Neuron (in vitro differentiated cells): ENCODE measurements around the gene PLXNC1.
"Not testable (repeated sequence)": the region's sequence is repeated elsewhere in the genome, so short reads cannot be mapped to it uniquely, and the experiment has no call there.

ENCODE experiments used
- H2AFZ ChIP-seq: one replicate; pipeline ENCODE4 v1.6.1; 2013; ENCODE audit warnings: low read depth, mild to moderate bottlenecking, inconsistent platforms, low read length, moderate library complexity
- H3K27me3 ChIP-seq: one replicate; pipeline ENCODE4 v1.6.1; 2013; ENCODE audit warnings: low read length; ENCODE audit not compliant: insufficient read depth
- H3K36me3 ChIP-seq: one replicate; pipeline ENCODE4 v1.6.1; 2013; ENCODE audit warnings: low read length; ENCODE audit not compliant: insufficient read depth
- H3K4me1 ChIP-seq: one replicate; pipeline ENCODE4 v1.6.1; 2013; ENCODE audit warnings: low read length; ENCODE audit not compliant: insufficient read depth
- H3K4me3 ChIP-seq: 2 replicates; pipeline ENCODE4 v1.5.1; 2013; ENCODE audit warnings: mild to moderate bottlenecking, low read length, moderate library complexity
- H3K9me3 ChIP-seq: one replicate; pipeline ENCODE4 v1.6.1; 2013; ENCODE audit warnings: low read length

PLXNC1 gene

GRCh38 chr12:94316600-94316999, 168.2 kb downstream of the PLXNC1 start:
- Histone ChIP-seq H3K9me3 (peaks cover 17% of the 10 kb centered on the region), H3K36me3 (peaks cover 13% of the 10 kb centered on the region)
- not testable (repeated sequence) for H3K4me3 ChIP-seq, H3K4me1 ChIP-seq, H3K27me3 ChIP-seq, H2AFZ ChIP-seq

GRCh38 chr12:94318181-94318580, 169.8 kb downstream of the PLXNC1 start:
- Histone ChIP-seq H3K36me3 (peaks cover 22% of the 10 kb centered on the region), H3K27me3 (no peaks in the 10 kb centered on the region), H3K4me3 (no peak overlapping the region), H3K4me1 (no peaks in the 10 kb centered on the region), H3K9me3 (peaks cover 29% of the 10 kb centered on the region), H2AFZ (no peak overlapping the region)

- Histone ChIP-seq H3K27me3 (no peaks in the 10 kb centered on the region), H3K4me3 (no peak overlapping the region), H2AFZ (no peak overlapping the region), H3K4me1 (no peaks in the 10 kb centered on the region), H3K9me3 (peaks cover 29% of the 10 kb centered on the region), H3K36me3 (peaks cover 29% of the 10 kb centered on the region)
Measured at GRCh38 chr12:94320109-94320508, 171.7 kb downstream of the PLXNC1 start.

- H2AFZ ChIP-seq = no peak overlapping the region
- H3K36me3 ChIP-seq = peaks cover 41% of the 10 kb centered on the region
- no peak overlapping the region for H3K4me3 ChIP-seq
- peaks cover 26% of the 10 kb centered on the region for H3K9me3 ChIP-seq
- H3K4me1 ChIP-seq = no peaks in the 10 kb centered on the region
- no peaks in the 10 kb centered on the region for H3K27me3 ChIP-seq
Measured at GRCh38 chr12:94322346-94322745, 174.0 kb downstream of the PLXNC1 start.

- no peaks in the 10 kb centered on the region for H3K4me1 ChIP-seq
- no peak overlapping the region for H2AFZ ChIP-seq
- peaks cover 18% of the 10 kb centered on the region for H3K9me3 ChIP-seq
- H3K27me3 ChIP-seq = no peaks in the 10 kb centered on the region
- H3K4me3 ChIP-seq = no peak overlapping the region
- H3K36me3 ChIP-seq = peaks cover 55% of the 10 kb centered on the region
Measured at GRCh38 chr12:94326234-94326633, 177.9 kb downstream of the PLXNC1 start.

GRCh38 chr12:94326727-94327126, 178.3 kb downstream of the PLXNC1 start:
- Histone ChIP-seq H3K4me3 (no peak overlapping the region), H3K9me3 (peaks cover 13% of the 10 kb centered on the region), H3K27me3 (no peaks in the 10 kb centered on the region), H3K36me3 (peaks cover 54% of the 10 kb centered on the region), H3K4me1 (no peaks in the 10 kb centered on the region), H2AFZ (no peak overlapping the region)

- no peak overlapping the region for H3K4me3 ChIP-seq
- peaks cover 45% of the 10 kb centered on the region for H3K36me3 ChIP-seq
- H3K27me3 ChIP-seq = no peaks in the 10 kb centered on the region
- H2AFZ ChIP-seq = no peak overlapping the region
- no peaks in the 10 kb centered on the region for H3K4me1 ChIP-seq
- peaks cover 5% of the 10 kb centered on the region for H3K9me3 ChIP-seq
Measured at GRCh38 chr12:94327809-94328208, 179.4 kb downstream of the PLXNC1 start.

- Histone ChIP-seq H3K4me1 (no peaks in the 10 kb centered on the region), H3K36me3 (peaks cover 38% of the 10 kb centered on the region), H3K27me3 (no peaks in the 10 kb centered on the region), H3K9me3 (no peaks in the 10 kb centered on the region), H2AFZ (no peak overlapping the region), H3K4me3 (no peak overlapping the region)
Measured at GRCh38 chr12:94329366-94329765, 181.0 kb downstream of the PLXNC1 start.

- no peaks in the 10 kb centered on the region for H3K9me3 ChIP-seq
- no peaks in the 10 kb centered on the region for H3K4me1 ChIP-seq
- H3K36me3 ChIP-seq = peaks cover 18% of the 10 kb centered on the region
- no peaks in the 10 kb centered on the region for H3K27me3 ChIP-seq
- no peak overlapping the region for H2AFZ ChIP-seq
- no peak overlapping the region for H3K4me3 ChIP-seq
Measured at GRCh38 chr12:94333396-94333795, 185.0 kb downstream of the PLXNC1 start.

GRCh38 chr12:94336211-94336925, 188.0 kb downstream of the PLXNC1 start:
- H3K9me3 ChIP-seq = no peaks in the 10 kb centered on the region
- H3K36me3 ChIP-seq = peaks cover 7% of the 10 kb centered on the region
- H3K27me3 ChIP-seq = no peaks in the 10 kb centered on the region
- H3K4me3 ChIP-seq = no peak overlapping the region
- H2AFZ ChIP-seq = no peak overlapping the region
- H3K4me1 ChIP-seq = no peaks in the 10 kb centered on the region

GRCh38 chr12:94338006-94338794, 189.8 kb downstream of the PLXNC1 start:
- Histone ChIP-seq H2AFZ (no peak overlapping the region), H3K36me3 (peaks cover 2% of the 10 kb centered on the region), H3K4me1 (peaks cover 7% of the 10 kb centered on the region), H3K4me3 (no peak overlapping the region), H3K27me3 (no peaks in the 10 kb centered on the region), H3K9me3 (peaks cover 2% of the 10 kb centered on the region)

- peaks cover 7% of the 10 kb centered on the region for H3K9me3 ChIP-seq
- H3K36me3 ChIP-seq = peaks cover 8% of the 10 kb centered on the region
- H3K27me3 ChIP-seq = no peaks in the 10 kb centered on the region
Measured at GRCh38 chr12:94340573-94340972, 192.2 kb downstream of the PLXNC1 start.

GRCh38 chr12:94353130-94353529, 204.8 kb downstream of the PLXNC1 start:
- Histone ChIP-seq H3K4me1 (no peaks in the 10 kb centered on the region), H3K9me3 (peaks cover 25% of the 10 kb centered on the region), H3K27me3 (no peaks in the 10 kb centered on the region), H3K4me3 (no peak overlapping the region), H3K36me3 (peaks cover 2% of the 10 kb centered on the region), H2AFZ (no peak overlapping the region)

More at GRCh38 chr12:94340573-94340972, 192.2 kb downstream of the PLXNC1 start:
- H3K4me1 ChIP-seq = peaks cover 7% of the 10 kb centered on the region
- H2AFZ ChIP-seq = no peak overlapping the region
- H3K4me3 ChIP-seq = no peak overlapping the region
